Limb (tissue), 2 donors: ENCODE measurements around the gene CMIP.
A peak's percentile ranks its signal among the peaks of the same experiment; 100 is the strongest.
"Not testable (repeated sequence)": the region's sequence is repeated elsewhere in the genome, so short reads cannot be mapped to it uniquely, and the experiment has no call there.

Source experiments
- DNase-seq, 2 donors: peaks; one replicate each; pipeline ENCODE4 v3.0.0-alpha.2; 2016; ENCODE audit errors: extremely low spot score in 2 of 2

Gene CMIP

GRCh38 chr16:81678326-81679095 is 233.9 kb downstream of the CMIP start:
- no peak for DNase-seq

GRCh38 chr16:81679721-81680430 is 235.3 kb downstream of the CMIP start:
- no peak for DNase-seq

DNA sequence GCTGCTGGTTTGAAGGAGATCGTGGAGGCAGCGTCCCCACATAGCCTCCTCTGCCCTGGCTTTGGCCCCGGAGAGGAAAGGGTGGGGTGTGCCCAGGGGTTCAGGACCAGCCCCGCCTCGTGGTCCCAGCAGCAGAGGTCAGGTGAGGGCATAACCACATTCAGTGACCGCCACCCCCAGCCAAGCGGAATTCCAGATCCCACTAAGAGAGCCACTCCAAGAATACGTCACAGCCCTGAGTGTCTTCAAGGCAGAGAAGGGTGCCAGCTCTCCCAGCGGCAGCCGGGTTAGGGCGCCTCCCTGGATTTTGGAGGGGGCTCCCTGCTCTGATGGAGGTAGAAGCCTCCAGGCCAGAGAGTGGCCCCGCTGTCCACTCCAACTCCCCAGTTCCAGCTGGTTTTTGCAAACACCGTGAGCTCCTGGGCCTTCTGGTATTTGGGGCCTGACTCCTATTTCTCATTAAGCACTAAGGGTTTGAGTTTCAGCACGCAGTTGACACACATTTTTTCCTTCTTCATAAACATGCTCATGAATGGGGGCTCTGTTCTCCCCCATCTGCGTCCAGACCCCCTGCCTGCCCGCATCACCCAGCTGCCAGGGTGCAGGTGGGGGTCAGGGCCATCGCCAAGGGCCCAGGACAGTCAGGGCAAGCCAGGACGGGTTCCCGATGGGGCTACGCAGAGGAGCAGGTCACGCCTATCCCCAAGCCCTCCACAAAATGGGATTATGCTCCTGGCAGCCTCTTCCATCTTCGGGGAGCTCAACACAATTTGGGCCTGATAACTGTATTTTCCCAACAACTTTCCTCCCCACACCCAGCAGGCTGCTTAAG is 236.1 kb downstream of the CMIP start:
- DNase-seq: peak in 1 of 2 donors; percentile 12

DNA sequence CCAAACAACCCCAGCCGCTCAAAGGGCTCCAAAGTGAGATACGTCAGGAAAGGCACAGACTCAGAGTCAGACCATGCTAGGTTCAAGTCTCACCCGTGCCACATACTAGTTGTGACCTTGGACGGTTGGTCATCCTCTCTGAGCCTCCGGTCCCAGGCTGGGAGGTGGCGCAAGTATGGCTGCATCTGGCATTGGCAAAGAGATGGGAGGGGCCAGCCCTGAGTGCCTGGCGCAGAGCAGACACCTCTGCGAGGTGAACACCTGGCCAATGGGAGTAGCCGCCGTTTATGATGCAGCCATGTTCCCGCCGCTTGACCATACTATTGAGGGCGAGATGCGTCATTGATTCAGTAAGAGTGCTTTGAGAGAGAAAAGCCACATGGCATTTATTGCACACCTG is 236.7 kb downstream of the CMIP start:
- DNase-seq: no peak

DNA sequence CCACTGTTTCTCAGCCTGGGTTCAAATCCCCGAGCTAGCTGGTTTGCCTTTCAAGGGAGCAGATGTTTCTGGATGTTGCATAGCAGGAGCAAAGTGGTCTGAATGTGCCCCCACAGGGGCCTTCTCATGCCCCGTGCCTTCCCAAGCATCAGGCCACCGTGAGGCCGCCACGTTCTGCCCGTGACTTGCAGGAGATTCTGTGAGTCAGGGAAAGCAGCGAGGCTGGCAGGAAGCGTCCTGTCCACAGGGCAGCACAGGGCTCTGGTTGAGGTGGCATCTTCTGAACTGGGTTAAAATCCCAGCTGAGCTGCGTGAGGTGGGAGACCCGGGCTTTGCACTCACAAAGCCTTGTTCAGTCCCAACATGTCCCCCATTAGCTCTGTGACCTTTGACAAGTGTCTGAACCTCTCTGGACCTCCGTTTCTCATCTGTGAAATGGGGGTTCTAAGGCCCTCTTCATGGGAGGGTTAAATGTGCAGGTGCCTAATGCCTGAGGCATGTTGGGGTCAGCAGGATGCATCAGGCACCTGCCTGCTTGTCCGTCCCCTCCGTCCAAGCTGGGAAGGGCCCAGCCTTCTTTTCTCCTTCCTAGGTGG is 239.7 kb downstream of the CMIP start:
- no peak for DNase-seq

DNA sequence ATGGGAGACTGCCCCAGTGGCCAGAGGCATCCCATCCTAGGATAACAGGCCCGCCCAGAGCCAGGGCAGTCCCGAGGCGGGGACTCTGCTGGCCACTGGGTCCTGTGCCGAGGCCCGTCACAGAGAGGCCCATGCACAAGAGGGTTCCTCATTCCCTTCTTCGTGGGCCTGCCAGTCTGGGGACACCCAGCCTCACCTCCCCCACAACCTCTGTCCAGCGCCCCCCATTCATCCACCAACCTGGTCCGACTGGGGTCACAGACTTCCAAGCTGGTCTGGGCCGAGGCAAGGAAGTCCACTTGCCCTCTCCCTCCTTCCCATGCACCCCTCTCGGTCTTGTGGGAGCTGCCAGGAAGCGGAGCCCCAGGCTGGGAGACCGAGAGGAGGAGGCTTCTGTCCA is 240.3 kb downstream of the CMIP start:
- no peak for DNase-seq

DNA sequence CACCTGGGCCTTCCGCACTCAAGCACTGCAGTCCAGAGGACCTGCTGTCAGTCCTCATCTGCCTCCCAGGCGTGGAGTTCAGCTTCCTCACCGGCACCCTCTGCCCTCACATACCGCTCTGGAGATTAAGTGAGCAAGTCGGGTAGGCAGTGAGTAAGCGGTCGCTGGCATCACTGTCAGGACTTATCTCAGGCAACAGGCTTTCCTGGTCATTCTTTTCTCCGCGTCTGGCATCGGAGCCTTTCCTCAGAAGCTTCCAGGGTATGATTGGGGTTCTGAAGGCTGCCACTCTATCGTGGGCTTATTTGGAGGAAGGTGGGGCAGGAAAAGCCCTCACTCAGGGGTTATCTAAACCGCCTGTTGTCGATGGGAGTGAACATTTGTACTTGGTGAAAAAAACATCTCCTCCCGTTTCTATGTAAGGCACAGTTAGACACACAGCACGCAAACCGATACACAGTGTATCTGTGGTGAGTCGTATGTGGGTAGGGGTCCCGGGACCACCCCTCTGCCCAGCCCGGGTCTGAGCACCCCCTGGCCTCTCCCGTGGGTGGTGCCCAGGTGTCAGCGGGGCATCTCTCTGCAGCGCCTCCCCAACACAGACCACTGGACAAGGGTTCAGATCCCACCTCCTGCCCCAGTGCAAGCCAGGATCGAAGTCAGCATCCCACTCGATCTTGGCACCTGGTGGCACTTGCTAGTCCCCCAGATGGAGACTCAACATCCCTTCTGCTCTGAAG is 242.0 kb downstream of the CMIP start:
- no peak for DNase-seq

GRCh38 chr16:81687131-81687456 is 242.5 kb downstream of the CMIP start:
- DNase-seq: no peak

- DNase-seq: no peak
Observed at GRCh38 chr16:81688182-81688581, 243.6 kb downstream of the CMIP start.

- not testable (repeated sequence) for DNase-seq
Observed at GRCh38 chr16:81688839-81689238, 244.2 kb downstream of the CMIP start.

GRCh38 chr16:81692021-81692420 is 247.4 kb downstream of the CMIP start:
- DNase-seq: no peak

DNA sequence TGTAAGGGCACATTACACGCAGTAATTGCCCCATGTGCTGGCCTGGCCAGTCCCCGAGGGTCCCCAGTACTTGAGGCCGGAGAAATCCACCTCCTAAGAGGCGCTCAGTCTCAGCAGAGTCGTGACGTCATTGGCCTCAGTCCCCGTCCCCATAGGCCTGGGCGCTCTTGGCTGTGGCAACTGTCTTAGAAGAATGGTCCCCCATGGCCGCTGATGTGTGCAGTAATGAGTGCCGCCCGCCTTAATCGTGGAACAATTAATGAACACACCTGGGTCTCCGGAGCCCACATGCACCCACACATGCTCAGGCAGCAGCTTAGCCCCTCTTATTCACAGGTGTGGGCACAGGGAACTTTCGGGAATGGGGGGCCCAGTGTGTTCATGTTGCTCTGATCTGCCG is 248.0 kb downstream of the CMIP start:
- no peak for DNase-seq

DNA sequence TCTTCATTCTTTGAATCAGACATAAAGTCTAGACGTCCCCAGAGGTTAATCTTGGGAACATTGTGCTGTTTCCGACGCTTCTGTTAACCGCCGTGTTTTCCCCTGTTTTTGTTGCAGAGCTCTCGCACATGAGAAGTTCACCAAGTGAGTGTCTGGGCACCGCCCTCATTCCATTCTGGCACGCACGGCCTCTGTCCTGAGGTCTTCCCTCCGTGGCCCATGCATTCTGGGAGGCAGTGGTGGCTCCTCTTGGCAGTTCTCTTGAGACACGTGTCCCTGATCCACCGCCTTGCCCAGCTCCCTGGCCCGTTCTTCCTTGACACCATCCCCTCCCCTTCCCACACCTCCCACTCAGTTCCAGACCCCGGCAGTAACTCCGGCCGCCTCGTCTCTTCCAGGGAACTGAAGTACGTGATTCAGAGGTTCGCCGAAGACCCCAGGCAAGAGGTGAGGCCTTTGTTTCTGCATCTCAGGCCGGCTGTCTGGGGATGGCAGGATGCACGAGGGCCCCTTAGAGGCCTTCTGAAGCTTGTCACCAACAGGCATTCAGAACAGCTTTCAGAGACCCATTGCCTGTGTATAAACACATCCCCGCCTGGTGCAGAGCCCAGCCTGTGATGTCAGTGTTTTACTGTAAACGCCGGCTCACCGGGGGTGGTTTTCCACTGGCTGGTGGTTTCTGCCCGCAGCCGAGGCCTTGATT is 248.6 kb downstream of the CMIP start:
- no peak for DNase-seq

DNA sequence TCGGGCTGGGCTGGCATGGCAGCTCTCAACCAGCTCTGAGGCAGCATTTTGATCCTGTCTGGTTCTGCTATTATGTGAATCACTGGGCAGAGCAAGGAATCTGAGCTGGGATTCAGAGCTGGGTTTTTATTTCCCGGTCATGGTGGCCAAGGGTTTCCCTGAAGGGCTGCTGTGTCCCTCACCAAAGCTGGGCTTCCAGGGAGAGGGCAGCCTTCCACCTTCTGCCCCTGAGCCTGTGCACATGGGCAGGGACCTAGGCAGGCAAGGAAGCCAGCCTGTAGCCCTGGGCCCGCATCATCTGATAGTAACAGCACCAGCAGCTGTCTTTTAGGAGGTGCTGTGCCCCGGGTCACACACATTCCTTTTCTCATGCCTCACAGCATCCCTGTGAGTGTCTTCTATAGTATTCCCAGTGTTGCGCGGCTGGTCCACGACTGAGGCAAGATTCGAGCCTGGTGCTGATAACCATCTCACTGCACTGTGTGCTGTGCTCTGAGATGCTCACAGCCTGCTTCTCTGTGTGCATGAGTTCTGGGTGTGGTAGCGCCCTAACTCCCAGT is 249.2 kb downstream of the CMIP start:
- no peak for DNase-seq

DNA sequence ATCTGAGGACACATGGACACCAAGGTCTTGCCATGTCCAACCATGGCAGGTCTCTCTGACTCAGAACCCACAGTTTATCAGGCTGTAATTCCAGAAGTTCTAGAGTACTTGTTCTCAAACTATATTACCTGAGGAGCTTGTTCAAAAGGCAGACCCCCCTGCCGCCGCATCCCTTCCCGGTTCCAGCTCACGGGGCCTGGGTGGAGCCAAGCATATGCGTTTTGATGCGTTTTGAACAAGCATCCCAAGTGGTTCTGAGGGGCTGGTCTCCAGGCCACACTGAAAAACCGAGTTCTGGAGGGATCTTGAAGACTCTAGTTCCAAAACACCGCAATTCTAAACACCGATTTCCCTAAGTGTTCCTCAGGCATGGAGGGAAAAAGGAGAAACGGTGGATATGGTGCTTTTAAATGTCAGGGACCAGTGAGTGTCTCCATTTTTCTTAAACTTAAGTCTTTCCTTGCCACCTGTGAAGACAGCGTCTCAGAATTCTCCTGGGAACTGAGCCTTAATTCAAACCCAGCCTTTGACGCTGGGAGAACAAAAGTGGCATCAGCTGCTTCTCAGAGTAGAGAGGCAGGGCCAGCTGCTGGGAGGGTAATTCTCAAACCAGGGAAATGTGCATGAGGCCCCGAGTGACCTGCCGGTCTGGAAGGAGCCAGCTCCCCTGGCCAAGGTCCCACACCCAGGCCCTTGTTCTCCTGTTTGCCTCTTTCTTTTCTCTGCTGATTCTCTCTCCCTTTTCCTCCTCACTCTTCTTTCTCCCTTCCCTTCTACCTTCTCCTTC is 250.1 kb downstream of the CMIP start:
- DNase-seq: peak in 1 of 2 donors; percentile 34

- peak in 1 of 2 donors; percentile 52 for DNase-seq
Observed at GRCh38 chr16:81695321-81696165, 250.9 kb downstream of the CMIP start.

- DNase-seq: no peak
Observed at GRCh38 chr16:81696166-81696960, 251.8 kb downstream of the CMIP start.
